ENCODE measurements around the gene PIM1.
A peak's percentile ranks its signal among the peaks of the same experiment; 100 is the strongest.
"Not testable (repeated sequence)": the region's sequence is repeated elsewhere in the genome, so short reads cannot be mapped to it uniquely, and the experiment has no call there.

The PIM1 gene

DNA sequence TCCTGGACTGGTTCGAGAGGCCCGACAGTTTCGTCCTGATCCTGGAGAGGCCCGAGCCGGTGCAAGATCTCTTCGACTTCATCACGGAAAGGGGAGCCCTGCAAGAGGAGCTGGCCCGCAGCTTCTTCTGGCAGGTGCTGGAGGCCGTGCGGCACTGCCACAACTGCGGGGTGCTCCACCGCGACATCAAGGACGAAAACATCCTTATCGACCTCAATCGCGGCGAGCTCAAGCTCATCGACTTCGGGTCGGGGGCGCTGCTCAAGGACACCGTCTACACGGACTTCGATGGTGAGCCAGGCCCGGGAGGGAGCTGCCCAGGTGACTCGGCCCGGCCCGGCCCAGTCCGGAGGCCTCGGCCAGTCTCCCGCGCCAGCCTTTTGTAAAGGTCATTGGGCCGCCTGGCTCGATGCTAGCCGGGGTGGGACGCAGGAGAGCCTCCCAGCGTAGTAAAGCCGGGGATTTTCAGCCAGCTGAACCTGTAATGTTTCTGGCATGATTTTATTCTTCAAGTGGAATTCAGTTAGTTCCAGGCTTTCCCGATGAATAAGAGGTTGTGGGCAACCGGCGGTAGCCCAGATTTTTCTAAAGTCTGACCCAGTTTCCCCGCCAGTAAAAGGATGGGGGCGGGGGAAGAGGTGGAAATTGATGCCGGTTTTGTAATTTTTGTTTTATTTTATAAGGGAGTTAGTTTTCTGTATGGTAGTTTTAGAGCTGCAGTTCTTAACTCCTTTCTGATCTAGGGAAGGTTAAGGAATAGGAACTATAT is 1.4 kb downstream of the PIM1 start:
- DNase-seq (ENCODE audit: low spot score): peak; percentile 61

DNA sequence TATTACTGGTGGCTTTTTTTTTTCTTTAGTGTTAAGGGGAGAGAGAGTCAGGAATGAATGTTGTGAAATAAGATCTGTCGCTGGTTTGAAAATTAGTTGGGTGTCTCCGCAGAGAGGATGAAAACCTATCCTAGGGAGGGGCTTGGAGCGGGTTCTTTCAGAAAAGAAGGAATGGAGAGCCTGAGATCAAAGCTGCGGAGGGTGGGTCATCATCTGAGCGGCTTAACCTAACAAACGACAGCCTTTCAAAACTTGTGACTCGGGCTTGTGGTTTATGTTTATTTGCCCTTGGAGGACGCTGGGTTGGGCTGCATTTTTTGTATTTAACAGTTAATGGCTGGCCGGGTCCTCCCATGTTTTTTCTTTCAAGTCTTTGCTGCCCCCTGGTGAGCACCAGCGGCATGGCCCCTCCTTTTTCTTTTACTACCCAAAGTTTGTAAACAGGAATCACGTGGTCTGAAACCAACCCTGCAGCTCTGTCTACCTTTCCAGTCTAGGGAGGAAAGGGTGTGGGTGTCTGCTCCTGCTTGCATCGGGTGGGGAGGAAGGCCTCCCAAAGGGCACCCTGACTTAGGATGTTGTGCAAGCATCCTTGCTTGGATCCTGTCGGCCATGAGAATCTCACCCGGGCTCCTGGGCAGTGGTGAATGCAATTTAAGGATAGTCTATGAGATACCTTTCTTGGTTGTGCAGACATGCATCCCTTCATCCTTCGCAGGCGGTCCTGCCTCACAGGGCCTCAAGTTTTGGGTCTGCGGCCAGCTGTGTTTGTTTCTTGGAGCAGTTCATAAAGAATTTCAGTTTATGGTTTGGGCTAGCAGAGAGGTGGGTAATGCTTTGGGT is 2.2 kb downstream of the PIM1 start:
- peak; percentile 90 for DNase-seq (ENCODE audit: low spot score)

DNA sequence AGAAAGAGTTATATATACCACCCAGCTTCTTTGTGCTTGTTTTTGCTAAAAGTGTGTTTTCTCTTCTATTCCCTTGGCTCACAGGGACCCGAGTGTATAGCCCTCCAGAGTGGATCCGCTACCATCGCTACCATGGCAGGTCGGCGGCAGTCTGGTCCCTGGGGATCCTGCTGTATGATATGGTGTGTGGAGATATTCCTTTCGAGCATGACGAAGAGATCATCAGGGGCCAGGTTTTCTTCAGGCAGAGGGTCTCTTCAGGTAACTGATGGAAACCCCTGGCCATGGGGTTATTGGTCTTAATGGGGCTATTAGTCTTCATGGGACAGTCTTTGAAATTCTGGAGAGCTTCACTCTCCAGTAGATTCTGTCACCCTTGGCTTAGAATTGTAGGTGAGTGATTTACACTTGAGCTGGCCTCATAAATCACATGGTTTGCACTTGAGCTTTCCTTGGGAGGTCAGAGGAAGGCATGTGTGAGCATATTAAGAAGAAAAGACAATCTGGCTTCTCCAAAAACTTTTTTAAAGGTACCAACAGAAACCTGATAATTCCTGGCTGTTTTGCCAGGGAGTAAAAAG is 3.0 kb downstream of the PIM1 start:
- no peak for DNase-seq (ENCODE audit: low spot score)

DNA sequence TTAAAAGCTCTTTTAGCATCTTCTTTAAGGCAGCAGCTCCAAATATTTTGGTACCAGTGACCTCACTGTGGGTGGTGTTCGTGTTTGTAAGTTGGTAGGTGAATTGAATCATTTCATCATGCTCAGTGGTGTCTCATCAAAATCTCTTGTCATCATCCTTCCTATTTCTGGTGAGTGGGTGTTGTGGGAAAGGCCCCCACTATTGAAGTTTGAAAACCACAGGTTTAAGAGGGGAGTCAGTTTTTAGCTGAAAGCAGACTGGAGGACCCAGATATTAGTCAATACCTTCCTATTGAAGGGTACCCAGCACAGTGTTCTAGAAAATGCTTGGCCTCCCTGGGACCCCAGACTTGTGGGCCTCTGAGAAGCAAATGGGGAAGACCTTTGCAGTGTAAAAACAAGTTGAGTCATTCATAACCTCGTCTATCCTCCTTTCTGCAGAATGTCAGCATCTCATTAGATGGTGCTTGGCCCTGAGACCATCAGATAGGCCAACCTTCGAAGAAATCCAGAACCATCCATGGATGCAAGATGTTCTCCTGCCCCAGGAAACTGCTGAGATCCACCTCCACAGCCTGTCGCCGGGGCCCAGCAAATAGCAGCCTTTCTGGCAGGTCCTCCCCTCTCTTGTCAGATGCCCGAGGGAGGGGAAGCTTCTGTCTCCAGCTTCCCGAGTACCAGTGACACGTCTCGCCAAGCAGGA is 3.7 kb downstream of the PIM1 start:
- no peak for DNase-seq (ENCODE audit: low spot score)

DNA sequence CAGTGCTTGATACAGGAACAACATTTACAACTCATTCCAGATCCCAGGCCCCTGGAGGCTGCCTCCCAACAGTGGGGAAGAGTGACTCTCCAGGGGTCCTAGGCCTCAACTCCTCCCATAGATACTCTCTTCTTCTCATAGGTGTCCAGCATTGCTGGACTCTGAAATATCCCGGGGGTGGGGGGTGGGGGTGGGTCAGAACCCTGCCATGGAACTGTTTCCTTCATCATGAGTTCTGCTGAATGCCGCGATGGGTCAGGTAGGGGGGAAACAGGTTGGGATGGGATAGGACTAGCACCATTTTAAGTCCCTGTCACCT is 4.2 kb downstream of the PIM1 start:
- DNase-seq (ENCODE audit: low spot score): no peak

DNA sequence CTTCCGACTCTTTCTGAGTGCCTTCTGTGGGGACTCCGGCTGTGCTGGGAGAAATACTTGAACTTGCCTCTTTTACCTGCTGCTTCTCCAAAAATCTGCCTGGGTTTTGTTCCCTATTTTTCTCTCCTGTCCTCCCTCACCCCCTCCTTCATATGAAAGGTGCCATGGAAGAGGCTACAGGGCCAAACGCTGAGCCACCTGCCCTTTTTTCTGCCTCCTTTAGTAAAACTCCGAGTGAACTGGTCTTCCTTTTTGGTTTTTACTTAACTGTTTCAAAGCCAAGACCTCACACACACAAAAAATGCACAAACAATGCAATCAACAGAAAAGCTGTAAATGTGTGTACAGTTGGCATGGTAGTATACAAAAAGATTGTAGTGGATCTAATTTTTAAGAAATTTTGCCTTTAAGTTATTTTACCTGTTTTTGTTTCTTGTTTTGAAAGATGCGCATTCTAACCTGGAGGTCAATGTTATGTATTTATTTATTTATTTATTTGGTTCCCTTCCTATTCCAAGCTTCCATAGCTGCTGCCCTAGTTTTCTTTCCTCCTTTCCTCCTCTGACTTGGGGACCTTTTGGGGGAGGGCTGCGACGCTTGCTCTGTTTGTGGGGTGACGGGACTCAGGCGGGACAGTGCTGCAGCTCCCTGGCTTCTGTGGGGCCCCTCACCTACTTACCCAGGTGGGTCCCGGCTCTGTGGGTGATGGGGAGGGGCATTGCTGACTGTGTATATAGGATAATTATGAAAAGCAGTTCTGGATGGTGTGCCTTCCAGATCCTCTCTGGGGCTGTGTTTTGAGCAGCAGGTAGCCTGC is 4.8 kb downstream of the PIM1 start:
- no peak for DNase-seq (ENCODE audit: low spot score)

DNA sequence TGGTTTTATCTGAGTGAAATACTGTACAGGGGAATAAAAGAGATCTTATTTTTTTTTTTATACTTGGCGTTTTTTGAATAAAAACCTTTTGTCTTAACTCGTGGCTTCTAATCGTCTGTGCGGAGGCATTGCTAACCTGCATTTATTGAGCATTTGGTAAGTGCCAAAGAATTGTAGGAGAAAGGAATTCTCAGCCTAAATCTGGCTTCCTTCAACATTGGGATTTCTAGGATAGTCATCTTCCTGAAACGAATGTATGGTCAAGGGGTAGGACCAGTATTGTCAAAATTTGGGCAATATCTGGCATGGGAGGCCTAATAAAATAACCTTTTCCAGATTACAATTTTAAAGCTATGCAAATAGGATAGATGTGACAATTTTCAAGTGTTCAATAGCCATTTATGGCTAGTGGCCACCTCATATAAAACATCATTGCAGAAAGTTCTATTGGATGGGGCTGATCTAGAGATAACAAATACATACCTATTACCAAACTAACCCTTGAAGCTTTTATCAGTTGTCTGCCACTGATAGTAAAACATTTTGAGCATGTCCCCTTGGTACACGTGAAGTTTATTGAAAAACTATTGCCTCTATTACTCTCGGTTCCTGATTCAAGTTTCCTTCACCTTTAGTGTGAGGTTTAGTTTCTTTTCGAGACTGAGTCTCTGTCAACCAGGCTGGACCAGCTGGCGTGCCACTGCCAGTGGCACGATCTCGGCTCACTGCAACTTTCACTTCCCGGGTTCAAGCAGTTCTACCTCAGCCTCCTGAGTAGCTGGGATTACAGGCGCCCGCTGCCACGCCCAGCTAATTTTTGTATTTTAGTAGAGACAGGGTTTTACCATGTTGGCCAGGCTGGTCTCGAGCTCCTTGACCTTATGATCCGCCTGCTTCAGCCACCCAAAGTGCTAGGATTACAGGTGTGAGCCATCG is 5.6 kb downstream of the PIM1 start:
- no peak for DNase-seq (ENCODE audit: low spot score)

DNA sequence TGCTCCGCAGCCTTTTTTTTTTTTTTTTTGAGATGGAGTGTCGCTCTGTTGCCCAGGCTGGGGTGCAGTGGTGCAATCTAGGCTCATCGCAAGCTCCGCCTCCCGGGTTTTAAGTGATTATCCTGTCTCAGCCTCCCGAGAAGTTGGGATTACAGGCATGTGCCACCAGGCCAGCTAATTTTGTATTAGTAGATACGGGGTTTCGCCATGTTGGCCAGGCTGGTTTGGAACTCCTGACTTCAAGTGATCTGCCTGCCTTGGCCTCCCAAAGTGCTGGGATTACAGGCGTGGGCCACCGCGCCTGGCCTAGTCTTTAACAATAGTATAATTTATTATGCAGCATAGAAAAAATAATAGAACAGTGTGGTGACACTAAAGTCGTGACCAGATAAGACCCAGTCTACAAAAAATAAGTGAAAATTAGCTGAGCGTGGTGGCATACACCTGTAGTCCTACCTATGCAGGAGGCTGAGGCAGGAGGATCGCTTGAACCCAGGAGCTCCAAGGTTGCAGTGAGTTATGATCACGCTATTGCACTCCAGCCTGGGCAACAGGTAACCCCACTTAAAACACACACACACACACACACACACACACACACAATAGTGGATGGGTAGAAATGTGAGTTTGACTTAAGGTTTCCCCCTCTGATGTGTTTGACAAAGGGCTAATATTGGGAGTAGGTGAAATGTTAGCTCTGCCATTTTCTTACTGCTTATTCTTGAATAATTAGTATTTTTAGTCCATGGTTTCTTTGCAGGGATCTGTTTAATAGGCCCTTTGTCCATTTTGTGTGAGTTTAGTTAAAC is 6.5 kb downstream of the PIM1 start:
- no peak for DNase-seq (ENCODE audit: low spot score)

DNA sequence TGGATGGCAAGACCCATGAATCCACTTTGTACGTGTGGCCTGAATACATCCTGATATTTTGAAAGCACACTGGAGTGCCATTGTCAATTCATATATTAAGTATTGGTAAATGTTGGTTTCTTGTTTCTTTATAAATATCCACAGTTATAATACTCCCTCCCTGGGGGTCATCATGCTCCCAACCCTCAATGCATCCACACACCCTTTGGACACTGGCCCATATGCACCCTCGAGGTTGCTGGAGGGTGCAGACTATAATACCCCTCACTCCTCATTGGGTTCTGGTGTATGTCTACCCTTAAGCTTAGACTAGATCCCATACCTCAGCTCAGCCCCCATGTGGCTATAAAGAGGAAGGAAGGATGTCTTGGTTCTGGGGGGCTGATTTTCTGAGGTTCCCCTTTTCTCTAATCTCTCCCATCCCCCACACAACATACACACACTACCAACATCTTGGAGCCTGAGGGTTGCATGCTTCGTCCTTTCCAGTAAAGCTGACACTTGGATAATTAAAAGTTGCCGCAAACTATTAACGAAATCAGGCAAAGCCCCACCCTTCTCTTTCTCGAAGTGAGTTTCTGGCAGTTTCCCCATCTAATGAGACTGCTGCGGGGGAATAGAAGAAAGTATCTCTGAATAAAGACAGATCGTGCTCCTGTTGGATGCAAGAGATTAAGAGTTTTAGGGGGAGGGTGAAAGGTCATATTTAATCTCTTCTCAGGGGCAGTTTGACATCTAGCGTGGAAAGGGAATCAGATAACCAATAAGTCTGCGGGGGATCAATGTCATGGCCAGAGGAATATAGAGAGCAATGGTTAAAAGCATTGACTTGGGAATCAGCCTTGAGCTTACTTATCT is 7.4 kb downstream of the PIM1 start:
- no peak for DNase-seq (ENCODE audit: low spot score)

DNA sequence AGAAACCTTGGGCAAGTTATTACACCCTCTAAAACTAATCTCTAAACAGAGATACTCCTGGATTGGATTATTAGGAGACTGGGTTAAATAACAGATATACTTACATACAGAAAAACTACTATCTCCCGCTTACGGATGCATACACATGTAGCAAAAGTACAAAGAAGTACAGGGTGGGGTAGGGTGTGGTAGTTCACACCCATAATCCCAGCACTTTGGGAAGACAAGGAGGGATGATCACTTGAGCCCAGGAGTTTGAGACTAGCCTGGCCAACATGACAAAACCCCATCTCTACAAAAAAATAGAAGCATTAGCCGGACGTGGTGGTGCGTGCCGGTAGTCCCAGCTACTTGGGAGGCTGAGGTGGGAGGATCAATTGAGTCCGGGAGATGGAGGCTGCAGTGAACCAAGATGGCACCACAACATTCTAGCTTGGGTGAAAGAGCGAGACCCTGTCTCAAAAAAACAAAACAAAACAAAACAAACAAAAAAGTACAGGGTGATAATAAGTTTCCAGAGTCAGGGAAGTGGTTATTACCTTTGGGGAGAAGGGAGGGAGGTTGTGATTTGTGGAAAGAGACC is 8.1 kb downstream of the PIM1 start:
- no peak for DNase-seq (ENCODE audit: low spot score)

DNA sequence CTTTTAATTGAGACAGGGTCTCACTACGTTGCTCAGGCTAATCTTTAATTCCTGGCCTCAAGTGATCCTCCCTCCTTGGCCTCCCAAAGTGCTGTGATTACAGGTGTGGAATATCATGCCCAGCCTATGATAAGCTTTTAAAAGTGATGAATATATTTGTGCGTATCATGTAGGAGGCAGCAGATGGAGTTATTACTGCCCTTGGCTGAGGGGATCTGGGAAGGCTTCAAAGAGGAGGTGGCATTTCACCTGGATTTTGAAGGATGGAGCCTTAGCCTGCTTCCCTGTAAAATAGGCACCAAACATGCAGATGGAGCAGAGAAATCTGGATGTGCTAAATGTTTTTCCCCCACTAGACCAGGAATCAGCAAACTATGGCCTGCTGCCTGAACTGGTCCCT is 10.1 kb downstream of the PIM1 start:
- no peak for DNase-seq (ENCODE audit: low spot score)

DNA sequence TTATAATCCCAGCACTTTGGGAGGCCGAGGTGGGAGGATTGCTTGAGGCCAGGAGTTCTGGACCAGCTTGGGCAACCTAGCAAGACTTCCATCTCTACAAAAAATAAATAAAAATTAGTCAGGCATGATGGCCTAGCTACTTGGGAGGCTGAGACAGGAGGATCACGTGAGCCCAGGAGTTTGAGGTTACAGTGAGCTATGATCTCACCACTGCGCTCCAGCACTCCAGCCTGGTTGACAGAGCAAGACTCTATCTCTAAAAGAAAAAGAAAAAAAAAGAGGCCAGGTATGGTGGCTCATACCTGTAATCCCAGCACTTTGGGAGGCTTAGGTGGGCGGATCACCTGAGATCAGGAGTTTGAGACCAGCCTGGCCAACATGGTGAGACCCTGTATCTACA is 10.7 kb downstream of the PIM1 start:
- DNase-seq (ENCODE audit: low spot score): not testable (repeated sequence)

DNA sequence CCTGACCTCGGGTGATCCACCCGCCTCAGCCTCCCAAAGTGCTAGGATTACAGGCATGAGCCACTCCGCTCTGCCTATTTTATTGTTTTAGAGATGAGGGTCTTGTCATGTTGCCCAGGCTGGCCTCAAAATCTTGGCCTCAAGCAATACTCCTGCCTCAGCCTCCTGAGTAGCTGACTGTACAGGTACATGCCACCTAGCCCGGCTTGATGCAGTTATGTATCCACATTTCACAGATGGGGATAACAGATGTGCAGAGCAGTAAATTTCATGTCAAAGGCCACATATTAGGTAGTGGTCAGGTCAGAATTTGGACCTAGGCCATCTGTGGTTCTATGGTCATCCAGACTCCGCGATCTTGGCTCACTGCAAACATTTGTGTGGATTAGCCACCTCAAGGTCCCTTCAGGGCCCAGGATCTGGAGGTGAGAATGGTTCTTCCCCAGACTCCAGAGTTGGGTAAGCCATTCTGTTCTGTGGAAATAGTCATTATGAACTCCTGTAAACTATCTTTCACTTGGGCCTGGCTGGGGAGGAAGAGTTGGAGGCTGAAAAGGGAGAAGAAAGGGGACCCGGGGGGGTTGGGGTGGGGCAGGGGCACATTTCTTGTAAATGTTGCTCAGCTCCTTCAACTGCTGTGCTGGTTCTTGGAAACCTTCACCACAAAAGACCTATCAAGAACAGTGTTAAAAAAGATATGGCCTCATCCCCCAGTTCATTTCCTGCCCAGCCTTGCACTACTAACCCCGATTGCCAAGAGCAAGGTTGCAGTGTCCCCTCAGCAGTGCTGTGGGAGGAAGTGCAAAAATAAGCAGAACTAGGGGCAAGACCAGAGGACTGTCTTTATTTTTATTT is 13.0 kb downstream of the PIM1 start:
- DNase-seq (ENCODE audit: low spot score): peak; percentile 72

DNA sequence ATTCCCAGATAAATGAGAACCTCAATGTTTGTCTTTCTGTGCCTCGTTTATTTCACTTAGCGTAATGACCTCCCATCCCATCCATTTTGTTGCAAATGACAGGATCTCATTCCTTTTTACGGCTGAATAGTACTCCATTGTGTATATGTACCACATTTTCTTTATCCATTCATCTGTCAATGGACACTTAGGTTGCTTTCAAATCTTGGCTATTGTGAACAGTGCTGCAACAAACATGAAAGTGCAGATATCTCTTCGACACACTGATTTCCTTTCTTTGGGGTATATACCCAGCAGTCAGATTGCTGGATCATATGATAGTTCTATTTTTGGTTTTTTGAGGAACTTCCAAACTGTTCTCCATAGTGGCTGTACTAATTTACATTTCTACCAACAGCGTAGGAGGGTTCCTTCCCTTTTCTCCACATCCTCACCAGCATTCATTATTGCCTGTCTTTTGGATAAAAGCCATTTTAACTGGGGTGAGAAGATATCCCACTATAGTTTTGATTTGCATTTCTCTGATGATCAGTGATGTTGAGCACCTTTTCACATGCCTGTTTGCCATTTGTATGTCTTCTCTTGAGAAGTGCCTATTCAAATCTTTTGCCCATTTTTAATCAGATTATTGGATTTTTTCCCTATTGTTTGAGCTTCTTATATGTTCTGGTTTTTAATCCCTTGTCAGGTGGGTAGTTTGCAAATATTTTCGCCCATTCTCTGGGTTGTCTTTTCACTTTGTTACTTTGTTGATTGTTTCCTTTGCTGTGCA is 16.2 kb downstream of the PIM1 start:
- not testable (repeated sequence) for DNase-seq (ENCODE audit: low spot score)

DNA sequence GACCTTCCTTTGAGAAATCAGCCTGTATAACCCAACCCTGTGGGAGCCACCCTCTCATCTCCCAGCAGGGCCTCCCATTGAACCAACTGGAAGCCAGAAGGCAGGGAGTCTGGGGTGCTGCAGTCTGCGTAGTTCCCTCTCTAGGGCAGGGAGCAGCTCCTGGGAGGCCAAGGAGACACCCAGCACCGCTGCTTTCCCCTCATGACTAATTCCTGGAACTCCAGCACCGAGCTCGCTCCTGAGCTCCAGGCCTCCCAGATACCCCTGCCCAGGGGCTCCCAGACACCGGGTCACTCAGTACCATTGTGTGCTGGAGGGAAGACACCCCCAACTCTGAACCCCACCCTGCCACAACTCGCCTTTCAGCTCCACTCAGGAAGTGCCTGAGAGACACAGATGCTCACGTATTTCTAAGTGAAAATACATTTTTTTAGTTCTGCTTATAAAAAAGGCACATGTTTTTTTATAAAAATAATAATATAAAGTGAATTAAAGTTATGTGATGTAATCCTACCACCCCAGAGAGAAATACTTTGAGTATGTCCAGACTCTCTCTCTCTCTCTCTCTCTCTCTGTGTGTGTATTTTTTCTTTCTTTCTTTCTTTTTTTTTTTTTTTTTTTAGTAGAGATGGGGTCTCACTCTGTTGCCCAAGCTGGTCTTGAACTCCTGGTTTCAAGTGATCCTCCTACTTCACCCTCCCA is 17.5 kb downstream of the PIM1 start:
- DNase-seq (ENCODE audit: low spot score): no peak

DNA sequence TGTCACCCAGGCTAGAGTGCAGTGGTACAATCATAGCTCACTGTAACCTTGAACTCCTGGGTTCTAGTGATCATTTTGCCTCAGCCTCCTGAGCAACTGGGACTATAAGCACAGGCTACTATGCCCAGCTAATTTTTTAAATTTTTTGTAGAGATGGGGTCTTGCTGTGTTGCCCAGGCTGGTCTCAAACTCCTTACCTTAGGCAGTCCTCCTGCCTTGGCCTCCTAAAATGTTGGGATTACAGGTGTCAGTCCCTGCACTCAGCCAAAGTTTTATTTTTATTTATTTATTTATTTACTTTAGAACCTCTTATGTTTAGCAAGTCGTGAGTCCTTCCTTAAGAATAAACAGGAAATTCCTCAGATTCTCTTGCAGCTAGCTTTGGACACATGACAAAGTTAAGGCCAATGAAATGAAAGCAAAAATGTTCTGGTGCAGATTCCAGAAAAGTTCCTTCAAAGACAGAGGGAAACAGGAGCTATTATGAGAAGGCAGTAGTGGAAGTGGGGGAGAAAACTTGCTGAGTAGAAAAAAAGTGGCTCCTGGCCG is 19.1 kb downstream of the PIM1 start:
- no peak for DNase-seq (ENCODE audit: low spot score)
